Measurements from ENCODE around the gene BMPR1A. TPM values are rescaled to one million over a fixed set of nuclear protein-coding genes. Genes with fewer than 3 reads are reported as not detected.

BMPR1A gene
- total RNA-seq, 1 experiment from 2014 or later, result 42.6 TPM

DNA sequence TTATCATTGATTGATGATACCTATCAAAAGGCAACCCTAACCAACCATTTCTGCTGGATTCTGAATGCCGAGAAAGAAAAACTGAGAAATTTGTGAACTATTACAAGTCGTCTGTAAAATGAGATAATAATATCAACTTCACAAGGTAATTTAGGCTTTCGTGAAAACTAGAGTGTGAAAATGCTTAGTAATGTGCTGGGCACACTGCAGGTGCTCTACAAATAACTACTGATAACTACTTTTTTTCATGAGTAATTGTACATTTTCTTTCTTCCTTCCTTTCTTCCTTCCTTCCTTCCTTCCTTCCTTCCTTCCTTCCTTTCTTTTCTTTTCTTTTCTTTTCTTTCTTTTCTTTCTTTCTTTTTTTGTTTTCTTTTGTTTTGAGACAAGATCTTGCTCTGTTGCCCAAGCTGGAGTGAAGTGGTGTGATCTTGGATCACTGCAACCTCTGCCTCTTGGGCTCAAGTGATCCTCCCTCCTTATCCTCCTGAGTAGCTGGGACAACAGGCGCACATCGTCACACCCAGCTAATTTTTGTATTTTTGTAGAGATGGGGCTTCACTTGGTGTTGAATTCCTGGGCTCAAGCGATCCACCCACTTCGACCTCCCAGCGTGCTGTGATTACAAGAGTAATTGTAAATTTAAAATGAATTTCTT lies 42.9 kb downstream of the BMPR1A start (continued):
- TF ChIP-seq ZNF274 (IDR thresholded peaks at IDR 0.05; ENCODE audit: low read depth, low read length), result no peak
- no peak for TF ChIP-seq POLR2A (IDR thresholded peaks at IDR 0.05; ENCODE audit: borderline replicate concordance, extremely low read depth, insufficient read depth, insufficient read length)
- no peak for TF ChIP-seq ELF1 (IDR thresholded peaks at IDR 0.05; ENCODE audit: borderline replicate concordance, low read depth)
- TF ChIP-seq JUND (IDR thresholded peaks at IDR 0.05), result no peak
- TF ChIP-seq SP1 (IDR thresholded peaks at IDR 0.05; ENCODE audit: low read depth), result no peak

DNA sequence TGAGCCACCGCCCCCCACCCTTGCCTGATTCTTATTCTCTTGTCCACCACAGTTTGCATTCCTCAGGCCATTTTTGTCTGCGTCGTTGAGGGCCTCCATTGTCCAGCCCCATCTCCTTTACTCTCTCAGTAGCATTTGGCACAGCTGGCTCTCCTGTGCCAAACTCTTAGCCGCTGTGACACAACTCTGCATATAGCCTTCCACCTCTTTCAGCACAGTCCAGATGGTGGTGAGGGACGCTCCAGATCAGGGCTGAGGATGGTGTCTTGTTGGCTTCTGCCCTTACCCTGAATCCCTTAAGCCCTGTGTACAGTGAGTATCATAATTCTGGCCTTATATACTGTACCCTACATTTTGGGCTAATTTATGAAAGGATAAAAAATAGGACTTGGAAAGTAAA lies 45.6 kb downstream of the BMPR1A start:
- Histone ChIP-seq H3K9me2 (ENCODE audit: insufficient read depth) (no peaks in the 10 kb centered on the region), H3K4me2 (ENCODE audit: low read length) (no peak overlapping the region), H3K27me3 (ENCODE audit: insufficient read depth, low read length) (no peaks in the 10 kb centered on the region), H3K9ac (ENCODE audit: low read length) (no peak overlapping the region), H3K79me2 (ENCODE audit: insufficient read depth, low read length) (peaks cover 53% of the 10 kb centered on the region), H3K4me3 (replicated peaks in 1 of 2; ENCODE audit: low read depth in 1 of 2, low read length in 2 of 2) (no peak overlapping the region), H3K4me1 (ENCODE audit: control insufficient read depth in 1 of 2, insufficient read depth in 2 of 2, low read length in 2 of 2) (no peaks in the 10 kb centered on the region), H3K27ac (ENCODE audit: low read depth, low read length) (no peak overlapping the region), H4K20me1 (ENCODE audit: insufficient read depth) (no peaks in the 10 kb centered on the region), H3K36me3 (ENCODE audit: control insufficient read depth in 1 of 2, insufficient read depth in 2 of 2, low read length in 2 of 2) (no peaks in the 10 kb centered on the region), H2AFZ (ENCODE audit: low read depth, low read length, poor library complexity, severe bottlenecking) (no peak overlapping the region), H3K9me3 (ENCODE audit: control insufficient read depth in 1 of 2, insufficient read depth in 1 of 2, low read depth in 1 of 2, low read length in 2 of 2) (no peaks in the 10 kb centered on the region)
- BruUV-seq (replicated peaks), result no TSS peak
- TF ChIP-seq SIN3A (IDR thresholded peaks at IDR 0.05; ENCODE audit: low read depth), result no peak
- no peak for TF ChIP-seq EZH2 (IDR thresholded peaks at IDR 0.05)
- TF ChIP-seq CBX3 (IDR thresholded peaks at IDR 0.05; ENCODE audit: low read depth), result no peak
- no peak for TF ChIP-seq EZH2phosphoT487 (IDR thresholded peaks at IDR 0.05; ENCODE audit: borderline replicate concordance)
- TF ChIP-seq, protein P1, sequence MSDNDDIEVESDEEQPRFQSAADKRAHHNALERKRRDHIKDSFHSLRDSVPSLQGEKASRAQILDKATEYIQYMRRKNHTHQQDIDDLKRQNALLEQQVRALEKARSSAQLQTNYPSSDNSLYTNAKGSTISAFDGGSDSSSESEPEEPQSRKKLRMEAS (IDR thresholded peaks at IDR 0.05), result no peak
- intact Hi-C loops (cut with micrococcal nuclease), result no loop called here
- POLR2A ChIA-PET, result no interaction called here
- RAD21 ChIA-PET (ENCODE audit: low non-redundant PET in 1 of 2, low total read pairs in 2 of 2, uncharacterized antibody in 2 of 2, unreplicated experiment in 2 of 2), result no interaction called here
- CTCF ChIA-PET, result no interaction called here
- DNase-seq (ENCODE audit: low read depth, low spot score) (no peak), ATAC-seq (no peak)
